ENCODE measurements around the gene WASHC3.

- TF ChIP-seq, protein P1, sequence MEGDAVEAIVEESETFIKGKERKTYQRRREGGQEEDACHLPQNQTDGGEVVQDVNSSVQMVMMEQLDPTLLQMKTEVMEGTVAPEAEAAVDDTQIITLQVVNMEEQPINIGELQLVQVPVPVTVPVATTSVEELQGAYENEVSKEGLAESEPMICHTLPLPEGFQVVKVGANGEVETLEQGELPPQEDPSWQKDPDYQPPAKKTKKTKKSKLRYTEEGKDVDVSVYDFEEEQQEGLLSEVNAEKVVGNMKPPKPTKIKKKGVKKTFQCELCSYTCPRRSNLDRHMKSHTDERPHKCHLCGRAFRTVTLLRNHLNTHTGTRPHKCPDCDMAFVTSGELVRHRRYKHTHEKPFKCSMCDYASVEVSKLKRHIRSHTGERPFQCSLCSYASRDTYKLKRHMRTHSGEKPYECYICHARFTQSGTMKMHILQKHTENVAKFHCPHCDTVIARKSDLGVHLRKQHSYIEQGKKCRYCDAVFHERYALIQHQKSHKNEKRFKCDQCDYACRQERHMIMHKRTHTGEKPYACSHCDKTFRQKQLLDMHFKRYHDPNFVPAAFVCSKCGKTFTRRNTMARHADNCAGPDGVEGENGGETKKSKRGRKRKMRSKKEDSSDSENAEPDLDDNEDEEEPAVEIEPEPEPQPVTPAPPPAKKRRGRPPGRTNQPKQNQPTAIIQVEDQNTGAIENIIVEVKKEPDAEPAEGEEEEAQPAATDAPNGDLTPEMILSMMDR (conservative IDR thresholded peaks at IDR 0.05; ENCODE audit: low read depth, low read length), result no peak
- TF ChIP-seq EZH2 (IDR thresholded peaks at IDR 0.05; ENCODE audit: borderline replicate concordance, low read depth, low read length, poor library complexity, severe bottlenecking), result no peak
Measured at GRCh38 chr12:102052192-102053061, 9.4 kb downstream of the WASHC3 start.
